Astrocyte of the cerebellum (primary cell): ENCODE results near the gene VEGFB.
A peak's percentile ranks its signal among the peaks of the same experiment; 100 is the strongest.

ENCODE experiments used
- DNase-seq: peaks from one replicate; pipeline ENCODE4 v3.0.0-alpha.2; 2011; ENCODE audit warnings: low read depth
- H3K4me3 ChIP-seq: 2 replicates; pipeline ENCODE4 v1.5.1; 2011; ENCODE audit warnings: mild to moderate bottlenecking, low read depth, low read length, moderate library complexity
- in situ Hi-C: cut with HindIII; loops from 2 replicates; pipeline ENCODE4 v1.10.0; 2017; ENCODE audit warnings: low sequenced_read_pairs
- TF ChIP-seq, protein P1 (sequence below): IDR thresholded peaks from 2 replicates; pipeline ENCODE4 v1.5.1; 2012; ENCODE audit warnings: low read length, low read depth, moderate library complexity, mild to moderate bottlenecking; ENCODE audit errors: missing control alignments

The VEGFB gene

DNA sequence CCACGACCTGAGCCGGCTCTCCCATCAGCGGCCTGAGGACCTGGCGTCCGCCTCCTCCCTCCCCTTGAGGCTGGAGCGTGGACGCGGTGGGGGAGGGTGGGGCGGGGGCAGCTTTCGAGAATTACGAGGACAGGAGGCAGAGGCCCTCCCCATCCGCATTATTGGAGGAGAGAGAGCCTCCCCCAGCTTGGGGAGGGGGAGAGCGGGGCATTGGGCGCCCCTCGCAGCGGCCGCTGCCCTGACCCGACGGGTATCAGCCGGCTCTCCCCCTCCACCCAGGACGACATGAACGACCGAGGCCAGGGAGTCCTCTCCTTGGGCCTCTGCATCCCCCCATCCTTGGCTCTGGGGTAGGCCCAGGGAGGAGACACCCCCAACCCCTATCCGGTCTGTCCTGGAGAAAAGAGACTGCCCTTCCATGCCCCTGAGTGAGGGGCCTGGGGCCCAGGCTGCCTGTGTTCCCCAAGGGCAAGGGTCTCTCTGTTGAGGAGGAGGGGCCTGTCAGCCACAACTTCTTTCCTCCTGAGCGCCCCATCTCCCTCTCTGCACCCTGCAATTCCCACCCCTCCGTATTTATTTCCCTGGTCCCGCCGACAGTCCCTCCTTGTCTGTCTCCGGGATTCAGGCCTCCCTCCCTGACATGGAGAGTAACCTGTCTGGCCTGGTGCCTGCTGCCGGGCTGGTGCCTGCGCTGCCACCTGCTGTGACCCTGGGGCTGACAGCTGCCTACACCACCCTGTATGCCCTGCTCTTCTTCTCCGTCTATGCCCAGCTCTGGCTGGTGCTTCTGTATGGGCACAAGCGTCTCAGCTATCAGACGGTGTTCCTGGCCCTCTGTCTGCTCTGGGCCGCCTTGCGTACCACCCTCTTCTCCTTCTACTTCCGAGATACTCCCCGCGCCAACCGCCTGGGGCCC, 51.8 kb downstream of the VEGFB start:
- DNase-seq: no peak
- TF ChIP-seq, protein P1, sequence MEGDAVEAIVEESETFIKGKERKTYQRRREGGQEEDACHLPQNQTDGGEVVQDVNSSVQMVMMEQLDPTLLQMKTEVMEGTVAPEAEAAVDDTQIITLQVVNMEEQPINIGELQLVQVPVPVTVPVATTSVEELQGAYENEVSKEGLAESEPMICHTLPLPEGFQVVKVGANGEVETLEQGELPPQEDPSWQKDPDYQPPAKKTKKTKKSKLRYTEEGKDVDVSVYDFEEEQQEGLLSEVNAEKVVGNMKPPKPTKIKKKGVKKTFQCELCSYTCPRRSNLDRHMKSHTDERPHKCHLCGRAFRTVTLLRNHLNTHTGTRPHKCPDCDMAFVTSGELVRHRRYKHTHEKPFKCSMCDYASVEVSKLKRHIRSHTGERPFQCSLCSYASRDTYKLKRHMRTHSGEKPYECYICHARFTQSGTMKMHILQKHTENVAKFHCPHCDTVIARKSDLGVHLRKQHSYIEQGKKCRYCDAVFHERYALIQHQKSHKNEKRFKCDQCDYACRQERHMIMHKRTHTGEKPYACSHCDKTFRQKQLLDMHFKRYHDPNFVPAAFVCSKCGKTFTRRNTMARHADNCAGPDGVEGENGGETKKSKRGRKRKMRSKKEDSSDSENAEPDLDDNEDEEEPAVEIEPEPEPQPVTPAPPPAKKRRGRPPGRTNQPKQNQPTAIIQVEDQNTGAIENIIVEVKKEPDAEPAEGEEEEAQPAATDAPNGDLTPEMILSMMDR: no peak
- in situ Hi-C loops: no loop called here
- peak overlapping the region; percentile 74 for H3K4me3 ChIP-seq

DNA sequence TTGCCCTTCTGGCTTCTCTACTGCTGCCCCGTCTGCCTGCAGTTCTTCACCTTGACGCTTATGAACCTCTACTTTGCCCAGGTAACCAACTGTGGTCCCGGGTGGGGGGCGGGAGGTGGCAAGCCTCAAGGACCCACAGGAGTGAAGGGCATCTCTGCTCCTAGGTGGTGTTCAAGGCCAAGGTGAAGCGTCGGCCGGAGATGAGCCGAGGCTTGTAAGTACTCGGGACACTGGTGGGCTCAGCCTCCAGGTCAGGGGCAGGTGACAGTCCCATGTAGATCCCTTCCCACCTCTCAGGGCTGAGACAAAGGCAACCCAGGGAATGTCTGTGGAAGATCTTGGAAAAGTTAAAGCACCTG, 52.4 kb downstream of the VEGFB start:
- in situ Hi-C loops: no loop called here
- no peak for DNase-seq
- no peak overlapping the region for H3K4me3 ChIP-seq
- TF ChIP-seq, protein P1: no peak

DNA sequence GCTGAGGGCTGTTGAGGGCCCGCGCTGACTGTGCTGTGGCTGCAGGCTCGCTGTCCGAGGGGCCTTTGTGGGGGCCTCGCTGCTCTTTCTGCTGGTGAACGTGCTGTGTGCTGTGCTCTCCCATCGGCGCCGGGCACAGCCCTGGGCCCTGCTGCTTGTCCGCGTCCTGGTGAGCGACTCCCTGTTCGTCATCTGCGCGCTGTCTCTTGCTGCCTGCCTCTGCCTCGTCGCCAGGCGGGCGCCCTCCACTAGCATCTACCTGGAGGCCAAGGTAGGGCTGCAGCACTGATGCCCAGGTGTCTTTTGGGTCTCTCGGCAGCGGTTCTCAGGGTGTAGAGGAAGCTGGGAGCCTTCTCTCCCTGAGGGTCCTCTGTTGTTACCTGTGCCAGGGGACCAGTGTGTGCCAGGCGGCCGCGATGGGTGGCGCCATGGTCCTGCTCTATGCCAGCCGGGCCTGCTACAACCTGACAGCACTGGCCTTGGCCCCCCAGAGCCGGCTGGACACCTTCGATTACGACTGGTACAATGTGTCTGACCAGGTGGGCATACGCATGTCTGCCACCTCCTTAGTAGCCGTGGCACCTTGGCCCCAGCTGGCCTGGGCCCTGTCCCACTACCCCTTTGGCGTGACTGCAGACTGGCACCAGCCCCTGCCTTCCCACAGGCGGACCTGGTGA, 53.4 kb downstream of the VEGFB start:
- TF ChIP-seq, protein P1: no peak
- no peak for DNase-seq
- H3K4me3 ChIP-seq: no peak overlapping the region
- in situ Hi-C loops: no loop called here

- TF ChIP-seq, protein P1: no peak
- DNase-seq: no peak
- in situ Hi-C loops: no loop called here
- no peak overlapping the region for H3K4me3 ChIP-seq
These were observed 54.0 kb downstream of the VEGFB start for GRCh38 chr11:64288353-64288750.
